ENCODE data around the gene RALGDS.
A peak's percentile ranks its signal among the peaks of the same experiment; 100 is the strongest.
"Not testable (repeated sequence)": the region's sequence is repeated elsewhere in the genome, so short reads cannot be mapped to it uniquely, and the experiment has no call there.

The RALGDS gene

GRCh38 chr9:133121198-133121914 is at the start of gene RALGDS:
RALGDS (minus strand) TSS chr9:133121240; CDS start chr9:133121154, 86 bp downstream.
- peak; percentile 7 for DNase-seq

- no peak for DNase-seq
Measured at GRCh38 chr9:133170716-133171115, 49.7 kb upstream of the RALGDS start.

GRCh38 chr9:133169687-133170086 is 48.6 kb upstream of the RALGDS start:
- not testable (repeated sequence) for DNase-seq

- no peak for DNase-seq
Measured at GRCh38 chr9:133169102-133169501, 48.1 kb upstream of the RALGDS start.

- no peak for DNase-seq
Measured at GRCh38 chr9:133168432-133168831, 47.4 kb upstream of the RALGDS start.

- DNase-seq: no peak
Measured at GRCh38 chr9:133167769-133168168, 46.7 kb upstream of the RALGDS start.

- no peak for DNase-seq
Measured at GRCh38 chr9:133167096-133167730, 46.2 kb upstream of the RALGDS start.

- no peak for DNase-seq
Measured at GRCh38 chr9:133166392-133166791, 45.4 kb upstream of the RALGDS start.

- DNase-seq: no peak
Measured at GRCh38 chr9:133165452-133165730, 44.4 kb upstream of the RALGDS start.

- DNase-seq: no peak
Measured at GRCh38 chr9:133164191-133164590, 43.2 kb upstream of the RALGDS start.

GRCh38 chr9:133163504-133164172 is 42.6 kb upstream of the RALGDS start, which contains the start of gene GBGT1:
GBGT1 (minus strand) TSS chr9:133163914; CDS start chr9:133162412, 1,502 bp downstream.
- DNase-seq: no peak

GRCh38 chr9:133162861-133163503 is 41.9 kb upstream of the RALGDS start:
- DNase-seq: no peak

- no peak for DNase-seq
Measured at GRCh38 chr9:133161547-133161950, 40.5 kb upstream of the RALGDS start.

- no peak for DNase-seq
Measured at GRCh38 chr9:133160742-133161546, 39.9 kb upstream of the RALGDS start.

- no peak for DNase-seq
Measured at GRCh38 chr9:133158695-133159094, 37.7 kb upstream of the RALGDS start.

GRCh38 chr9:133155156-133155555 is 34.1 kb upstream of the RALGDS start:
- no peak for DNase-seq

GRCh38 chr9:133154097-133154989 is 33.3 kb upstream of the RALGDS start:
- DNase-seq: no peak

- DNase-seq: no peak
Measured at GRCh38 chr9:133153227-133154096, 32.4 kb upstream of the RALGDS start.

- DNase-seq: no peak
Measured at GRCh38 chr9:133151601-133152525, 30.8 kb upstream of the RALGDS start.

GRCh38 chr9:133151041-133151440 is 30.0 kb upstream of the RALGDS start:
- DNase-seq: no peak
